PFSK-1 (cell line): ENCODE results near the gene TOR2A.

Experiments used
- FOXP2 ChIP-seq: optimal IDR thresholded peaks from 2 replicates; pipeline ENCODE3; 2011; ENCODE audit warnings: borderline replicate concordance, control low read depth, inconsistent platforms; ENCODE audit not compliant: insufficient read depth; ENCODE audit errors: extremely low read length, extremely low read depth
- POLR2AphosphoS5 ChIP-seq: IDR thresholded peaks from 2 replicates; pipeline ENCODE4 v1.6.1; 2012; ENCODE audit warnings: low read depth, mild to moderate bottlenecking, control low read depth, low read length, moderate library complexity
- REST ChIP-seq, 2 experiments: IDR thresholded peaks; 2 replicates each; pipeline versions ENCODE4 v1.6.1 to v1.8.0; 2011 to 2012; ENCODE audit warnings: low read depth in 2 of 2, low read length in 2 of 2, control low read depth in 1 of 2, inconsistent platforms in 1 of 2, mild to moderate bottlenecking in 1 of 2, moderate library complexity in 1 of 2; ENCODE audit not compliant: insufficient read depth in 1 of 2
- SIN3A ChIP-seq: IDR thresholded peaks from 2 replicates; pipeline ENCODE4 v1.6.1; 2012; ENCODE audit warnings: mild to moderate bottlenecking, low read length, moderate library complexity, borderline replicate concordance; ENCODE audit not compliant: insufficient read depth
- TAF1 ChIP-seq: IDR thresholded peaks from 2 replicates; pipeline ENCODE4 v1.6.1; 2012; ENCODE audit warnings: low read length, control low read depth, borderline replicate concordance; ENCODE audit not compliant: insufficient read depth

TOR2A gene

GRCh38 chr9:127751269-127752054, 16.4 kb upstream of the TOR2A start:
- TF ChIP-seq POLR2AphosphoS5: no peak
- peak; percentile 17; the same call in 1 of the 2 replicates for TF ChIP-seq SIN3A
- TF ChIP-seq TAF1: no peak
- peak; percentile 96 to 97 for TF ChIP-seq REST (IDR thresholded peaks at IDR 0.05; ENCODE audit: insufficient read depth in 1 of 2, low read depth in 2 of 2, low read length in 2 of 2)
- no peak for TF ChIP-seq FOXP2

GRCh38 chr9:127749090-127749787, 14.1 kb upstream of the TOR2A start:
- TF ChIP-seq TAF1: no peak
- TF ChIP-seq POLR2AphosphoS5: no peak
- TF ChIP-seq REST (IDR thresholded peaks at IDR 0.05; ENCODE audit: insufficient read depth in 1 of 2, low read depth in 2 of 2, low read length in 2 of 2): no peak
- no peak for TF ChIP-seq FOXP2
- no peak for TF ChIP-seq SIN3A

- no peak for TF ChIP-seq SIN3A
- no peak for TF ChIP-seq POLR2AphosphoS5
- no peak for TF ChIP-seq REST (IDR thresholded peaks at IDR 0.05; ENCODE audit: insufficient read depth in 1 of 2, low read depth in 2 of 2, low read length in 2 of 2)
- no peak for TF ChIP-seq FOXP2
- TF ChIP-seq TAF1: no peak
Measured at GRCh38 chr9:127746959-127747569, 12.0 kb upstream of the TOR2A start.

DNA sequence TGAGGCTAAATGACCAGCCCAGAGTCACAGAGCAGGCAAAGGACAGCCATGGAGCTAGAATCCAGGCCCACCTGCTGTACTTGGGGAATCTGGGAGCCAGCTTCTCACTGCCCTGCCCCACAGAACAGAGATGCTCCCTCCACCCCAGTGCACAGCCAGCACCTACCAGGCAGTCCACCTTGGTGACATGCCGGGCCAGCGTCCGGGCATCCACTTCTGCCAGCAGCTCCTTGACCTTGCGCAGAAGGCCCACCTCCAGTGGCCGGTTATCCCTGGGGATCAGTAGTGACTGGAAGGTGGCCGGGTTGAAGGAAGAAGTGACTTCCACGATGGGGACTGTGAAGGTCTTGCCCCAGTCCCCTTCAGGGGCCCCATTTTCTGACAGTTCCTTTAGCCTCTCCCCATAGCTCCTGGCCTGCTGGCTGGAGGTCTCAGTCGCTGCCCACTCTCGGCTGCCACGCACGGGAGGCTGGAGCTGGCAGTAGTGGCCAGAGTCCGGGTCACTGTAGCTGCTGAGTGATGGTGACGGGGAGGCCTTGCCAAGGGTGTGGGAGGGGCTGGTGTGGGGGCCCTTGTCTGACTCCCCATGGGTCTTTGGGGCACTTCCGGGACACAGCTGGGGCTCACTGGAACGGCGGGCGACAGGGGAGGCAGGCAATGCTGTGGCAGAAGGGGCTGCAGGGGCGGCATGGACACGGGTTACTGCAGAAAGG, 9.5 kb upstream of the TOR2A start:
- no peak for TF ChIP-seq FOXP2
- no peak for TF ChIP-seq SIN3A
- no peak for TF ChIP-seq TAF1
- no peak for TF ChIP-seq POLR2AphosphoS5
- no peak for TF ChIP-seq REST (IDR thresholded peaks at IDR 0.05; ENCODE audit: insufficient read depth in 1 of 2, low read depth in 2 of 2, low read length in 2 of 2)
